WI38 (cell line): ENCODE measurements around the gene KRT85.

Source experiments
- H3K4me3 ChIP-seq: 2 replicates; pipeline ENCODE4 v1.5.1; 2011; ENCODE audit warnings: low read depth, mild to moderate bottlenecking, control low read depth, low read length
- CTCF ChIP-seq: IDR thresholded peaks from 2 replicates; pipeline ENCODE4 v1.5.1; 2012; ENCODE audit warnings: low read depth, mild to moderate bottlenecking, control low read depth, low read length

KRT85 gene

GRCh38 chr12:52378091-52378490, 10.8 kb upstream of the KRT85 start:
- no peak for TF ChIP-seq CTCF
- H3K4me3 ChIP-seq = no peak overlapping the region

- no peak overlapping the region for H3K4me3 ChIP-seq
- no peak for TF ChIP-seq CTCF
These were observed 10.0 kb upstream of the KRT85 start for GRCh38 chr12:52377266-52377665.

GRCh38 chr12:52372216-52373154, 5.2 kb upstream of the KRT85 start:
- no peak overlapping the region for H3K4me3 ChIP-seq
- TF ChIP-seq CTCF = peak; percentile 63

- H3K4me3 ChIP-seq = no peak overlapping the region
- TF ChIP-seq CTCF = 0 out of 2 replicates have a peak, but pooled peaks have one; percentile 11
These were observed 4.4 kb upstream of the KRT85 start for GRCh38 chr12:52371716-52372115.

GRCh38 chr12:52370926-52371608, 3.8 kb upstream of the KRT85 start:
- H3K4me3 ChIP-seq = no peak overlapping the region
- no peak for TF ChIP-seq CTCF

GRCh38 chr12:52369809-52370208, 2.5 kb upstream of the KRT85 start:
- no peak for TF ChIP-seq CTCF
- H3K4me3 ChIP-seq = no peak overlapping the region

- no peak overlapping the region for H3K4me3 ChIP-seq
- TF ChIP-seq CTCF = no peak
These were observed 1.9 kb upstream of the KRT85 start for GRCh38 chr12:52369211-52369610.
